GM12878 (cell line): ENCODE results near the gene GGTLC2. TPM values are rescaled to one million over a fixed set of nuclear protein-coding genes. Genes with fewer than 3 reads are reported as not detected.

Source experiments
- ATAC-seq: fragments of 200-7000 bp; cut with Tn5 transposase; 3 replicates; pipeline ENCODE4 v1.9.1; 2020; ENCODE audit warnings: mild to moderate bottlenecking, moderate library complexity
- BruUV-seq: library from RNA; stranded (reverse); fragments of 400-500 nt; replicated peaks from 2 replicates; lab custom pipeline; 2021; lab: Mats Ljungman, UMichigan
- CTCF ChIA-PET: fragments of 300-600 bp; sonication (Branson Sonifier 250); formaldehyde crosslinking; extraction: SDS; loops from one replicate; lab custom pipeline; 2021; ENCODE audit warnings: inconsistent platforms; lab: Yijun Ruan, JAX
- POLR2A ChIA-PET: fragments of 350-600 bp; formaldehyde crosslinking; extraction: SDS; loops from one replicate; lab custom pipeline; 2021; ENCODE audit warnings: inconsistent platforms; lab: Charles Lee
- RAD21 ChIA-PET: fragments of 300-600 bp; sonication (Branson Sonifier 250); formaldehyde crosslinking; loops from one replicate; lab custom pipeline; 2023; ENCODE audit warnings: antibody characterized with exemption; ENCODE audit not compliant: unreplicated experiment; lab: Charles Lee
- SMC1A ChIA-PET: fragments of 300-600 bp; sonication (Branson Sonifier 250); formaldehyde crosslinking; loops from one replicate; lab custom pipeline; 2023; ENCODE audit not compliant: unreplicated experiment, uncharacterized antibody; lab: Charles Lee
- DNase-seq: peaks from one replicate; pipeline ENCODE4 v3.0.0-alpha.2; 2011; ENCODE audit warnings: low read depth, low spot score
- FAIRE-seq: peaks from 3 replicates; lab custom pipeline; 2011; peaks lifted over from hg19 to GRCh38; lab: Jason Lieb, UNC
- H2AFZ ChIP-seq: 2 replicates; pipeline ENCODE4 v1.6.0; 2011; ENCODE audit warnings: low read depth, low read length, control low read depth; ENCODE audit not compliant: control insufficient read depth
- H3K27ac ChIP-seq: 2 replicates; pipeline ENCODE4 v1.5.1; 2011; ENCODE audit warnings: control low read depth; ENCODE audit not compliant: control insufficient read depth, insufficient read depth
- H3K27me3 ChIP-seq, 2 experiments: replicated peaks in 1 of 2; 2 replicates each; pipeline versions ENCODE4 v1.6.0 to v1.6.1; 2011; ENCODE audit warnings: low read length in 1 of 2; ENCODE audit not compliant: control insufficient read depth in 2 of 2, insufficient read depth in 2 of 2
- H3K36me3 ChIP-seq, 2 experiments: 2 replicates each; pipeline ENCODE4 v1.5.1; 2011; ENCODE audit warnings: low read length in 1 of 2; ENCODE audit not compliant: control insufficient read depth in 2 of 2, insufficient read depth in 2 of 2
- H3K4me1 ChIP-seq: 2 replicates; pipeline ENCODE4 v1.6.1; 2011; ENCODE audit warnings: mild to moderate bottlenecking, low read length, moderate library complexity, mixed read lengths; ENCODE audit not compliant: control insufficient read depth, insufficient read depth
- H3K4me2 ChIP-seq: 2 replicates; pipeline ENCODE4 v1.6.0; 2011; ENCODE audit warnings: control low read depth; ENCODE audit not compliant: control insufficient read depth, insufficient read depth
- H3K4me3 ChIP-seq: fragments of 200-600 bp; sonication (generic); 2 replicates; pipeline ENCODE4 v1.5.1; 2016
- H3K79me2 ChIP-seq: 2 replicates; pipeline ENCODE4 v1.6.0; 2011; ENCODE audit warnings: low read length; ENCODE audit not compliant: control insufficient read depth, insufficient read depth
- H3K9ac ChIP-seq: 2 replicates; pipeline ENCODE4 v1.8.0; 2011; ENCODE audit warnings: low read length, control low read depth, mixed read lengths; ENCODE audit not compliant: control insufficient read depth, insufficient read depth
- H3K9me3 ChIP-seq: replicated peaks from 3 replicates; pipeline ENCODE4 v1.5.1; 2011; ENCODE audit warnings: mild to moderate bottlenecking, low read length; ENCODE audit not compliant: control insufficient read depth, insufficient read depth
- H4K20me1 ChIP-seq: 2 replicates; pipeline ENCODE4 v1.6.0; 2011; ENCODE audit not compliant: control insufficient read depth, insufficient read depth
- DPF2 ChIP-seq: fragments of 450-650 bp; IDR thresholded peaks from 2 replicates; pipeline ENCODE4 v1.6.1; 2017; ENCODE audit warnings: mild to moderate bottlenecking
- EED ChIP-seq: sonication (generic); IDR thresholded peaks from 2 replicates; pipeline ENCODE4 v1.6.1; 2016; ENCODE audit warnings: antibody characterized with exemption, low read depth
- EP300 ChIP-seq, 2 experiments: fragments of 150-350 bp in 1 of 2; IDR thresholded peaks; 2 replicates each; pipeline ENCODE4 v1.6.1; 2011 to 2012; ENCODE audit warnings: low read depth in 2 of 2, low read length in 2 of 2, borderline replicate concordance in 1 of 2, improper control_type of control experiment in 1 of 2, inconsistent platforms in 1 of 2; ENCODE audit not compliant: control insufficient read depth in 1 of 2
- IKZF2 ChIP-seq, 2 experiments: fragments of 450-650 bp; IDR thresholded peaks; 2 replicates each; pipeline ENCODE4 v1.6.1; 2017; ENCODE audit warnings: mild to moderate bottlenecking in 2 of 2, moderate library complexity in 2 of 2
- IRF4 ChIP-seq: IDR thresholded peaks from 2 replicates; pipeline ENCODE4 v1.6.1; 2011; ENCODE audit warnings: low read depth, low read length
- MTA3 ChIP-seq: IDR thresholded peaks from 2 replicates; pipeline ENCODE4 v1.6.1; 2012; ENCODE audit warnings: low read length, inconsistent platforms, borderline replicate concordance
- RUNX3 ChIP-seq: IDR thresholded peaks from 2 replicates; pipeline ENCODE4 v1.6.1; 2012; ENCODE audit warnings: low read length, inconsistent platforms
- SPI1 ChIP-seq: IDR thresholded peaks from 2 replicates; pipeline ENCODE4 v1.6.1; 2011; ENCODE audit warnings: low read depth, mild to moderate bottlenecking, low read length, moderate library complexity, borderline replicate concordance; ENCODE audit not compliant: insufficient read depth
- SRF ChIP-seq, 2 experiments: IDR thresholded peaks; 2 replicates each; pipeline ENCODE4 v1.6.1; 2011; ENCODE audit warnings: low read depth in 2 of 2, low read length in 2 of 2, mild to moderate bottlenecking in 1 of 2, moderate library complexity in 1 of 2
- WGBS: methylation state at CpG from one replicate; pipeline ENCODE4 v1.1.6; 2016; ENCODE audit warnings: low lambda C conversion rate; ENCODE audit not compliant: insufficient replicate concordance, insufficient coverage; ENCODE audit errors: missing lambda C conversion rate; 5-methylcytosine and 5-hydroxymethylcytosine counted together
- in situ Hi-C: fragments of 300-500 bp; cut with MboI; formaldehyde crosslinking; loops from 9 replicates; pipeline ENCODE4 v1.14.3; 2018; ENCODE audit warnings: mixed read lengths
- intact Hi-C: fragments of 100-400 bp; cut with micrococcal nuclease; formaldehyde crosslinking; loops from one replicate; pipeline ENCODE4 v1.14.2; 2022; ENCODE audit not compliant: unreplicated experiment
- polyA plus RNA-seq, 11 experiments: library from polyadenylated mRNA; depleted of rRNA in 4 of 11; unstranded in 6 of 11; stranded (reverse) in 5 of 11; fragments of >200 nt; fragmentation: Nextera tagmentation in 4 of 11; fragmentation: Illumina TruSeq in 1 of 11; extraction: Ambion mirVana in 4 of 11; extraction: Trizol in 1 of 11; gene quantifications; 1 replicate in 1 of 11; 2 replicates in 10 of 11; pipeline versions ENCODE4 v1.2.1 to v1.2.3, GENCODE V29; 2011 to 2016; ENCODE audit warnings: inconsistent platforms in 2 of 11, missing spikeins in 2 of 11, low read depth in 1 of 11
- total RNA-seq, 4 experiments: library from RNA; depleted of rRNA in 3 of 4; stranded (reverse); fragments of >200 nt in 3 of 4; fragmentation: Illumina TruSeq in 1 of 4; extraction: Trizol in 1 of 4; gene quantifications; 2 replicates each; pipeline versions ENCODE4 v1.2.1 to v1.2.3, GENCODE V29; 2013 to 2021
- TF ChIP-seq, protein P1 (sequence below): fragments of 450-650 bp; IDR thresholded peaks from 2 replicates; pipeline ENCODE4 v1.6.1; 2017; ENCODE audit warnings: low read depth, mild to moderate bottlenecking, moderate library complexity
- TF ChIP-seq, protein P2 (sequence below): fragments of 450-650 bp; IDR thresholded peaks from 2 replicates; pipeline ENCODE4 v1.6.1; 2016; ENCODE audit warnings: mild to moderate bottlenecking
- TF ChIP-seq, protein P3 (sequence below): fragments of 450-650 bp; IDR thresholded peaks from 2 replicates; pipeline ENCODE4 v1.6.1; 2017; ENCODE audit warnings: mild to moderate bottlenecking, moderate library complexity
- TF ChIP-seq, protein P4 (sequence below): IDR thresholded peaks from 2 replicates; pipeline ENCODE4 v1.6.1; 2011; ENCODE audit warnings: borderline replicate concordance, low read depth, mild to moderate bottlenecking, moderate library complexity, low read length; ENCODE audit not compliant: insufficient read depth, poor library complexity, severe bottlenecking

Gene GGTLC2
- total and polyA plus RNA-seq, 10 of the 15 experiments (the other 5 are each of a cell fraction or from before 2014, with no cell fraction given), result not detected

DNA sequence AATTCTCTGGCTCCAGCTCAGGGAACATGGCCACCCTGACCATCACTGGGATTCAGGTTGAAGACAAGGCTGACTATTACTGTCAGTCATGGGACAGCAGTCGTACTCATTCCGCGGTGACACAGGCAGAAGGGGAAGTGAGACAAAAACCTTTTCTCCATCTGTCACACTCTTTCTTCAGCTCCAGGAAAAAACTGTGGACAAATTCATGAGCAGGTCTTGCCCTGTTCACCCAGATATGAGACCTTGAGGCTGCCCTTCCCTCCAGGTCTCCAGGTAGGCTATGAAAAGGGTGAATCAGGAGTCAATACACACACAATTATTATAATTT lies 39.4 kb upstream of the GGTLC2 start:
- no peak overlapping the region; the same call in 1 of the 2 replicates for H2AFZ ChIP-seq
- BruUV-seq, result no TSS peak
- in situ Hi-C loops (no loop called here), intact Hi-C loops (no loop called here)
- DNase-seq, result no peak
- WGBS, result 2% methylated on average over 3 of the region's 3 CpGs
- H4K20me1 ChIP-seq, result no peaks in the 10 kb centered on the region
- peaks cover 14% of the 10 kb centered on the region for H3K4me1 ChIP-seq
- POLR2A ChIA-PET, result interaction anchor here (1.0 kb wide), 1 partner anchor 9 kb away, joined by 3 read pairs; no protein-coding TSS in a partner anchor
- no peaks in the 10 kb centered on the region for H3K79me2 ChIP-seq
- H3K9me3 ChIP-seq, result no peaks in the 10 kb centered on the region
- H3K4me2 ChIP-seq, result peak overlapping the region; percentile 63
- peak; percentile 87 for ATAC-seq
- H3K9ac ChIP-seq, result peak overlapping the region; percentile 27; the same call in 1 of the 2 replicates
- H3K36me3 ChIP-seq, result no peaks in the 10 kb centered on the region
- FAIRE-seq, result no peak
- peak overlapping the region; percentile 68 for H3K27ac ChIP-seq
- peak overlapping the region; percentile 22; the same call in 1 of the 2 replicates for H3K4me3 ChIP-seq
- CTCF ChIA-PET, result interaction anchor here (0.6 to 3.6 kb wide), 9 partner anchors 9 to 195 kb away, joined by 3 to 10 read pairs (median 4); no protein-coding TSS in a partner anchor
- RAD21 ChIA-PET, result interaction anchor here (1.2 to 1.3 kb wide), 2 partner anchors 9 to 11 kb away, joined by 4 to 5 read pairs; no protein-coding TSS in a partner anchor
- no peaks in the 10 kb centered on the region for H3K27me3 ChIP-seq
- SMC1A ChIA-PET, result interaction anchor here (0.6 to 1.8 kb wide), 3 partner anchors 14 to 20 kb away, joined by 3 to 5 read pairs (median 4); no protein-coding TSS in a partner anchor
- TF ChIP-seq IRF4 (peak; percentile 40; the same call in 1 of the 2 replicates), RUNX3 (0 out of 2 replicates have a peak, but pooled peaks have one; percentile 6), MTA3 (no peak), SRF (IDR thresholded peaks at IDR 0.05; ENCODE audit: low read depth in 2 of 2, low read length in 2 of 2) (no peak), DPF2 (peak; percentile 45; the same call in 1 of the 2 replicates), SPI1 (peak; percentile 94), EP300 (IDR thresholded peaks at IDR 0.05; ENCODE audit: borderline replicate concordance in 1 of 2, control insufficient read depth in 1 of 2, low read depth in 2 of 2, low read length in 2 of 2) (0 out of 4 replicates have a peak, but pooled peaks of 1 of the 2 experiments have one; percentile 39), IKZF2 (IDR thresholded peaks at IDR 0.05) (peak; percentile 89 to 90), EED (peak; percentile 77)
- TF ChIP-seq, protein P1, sequence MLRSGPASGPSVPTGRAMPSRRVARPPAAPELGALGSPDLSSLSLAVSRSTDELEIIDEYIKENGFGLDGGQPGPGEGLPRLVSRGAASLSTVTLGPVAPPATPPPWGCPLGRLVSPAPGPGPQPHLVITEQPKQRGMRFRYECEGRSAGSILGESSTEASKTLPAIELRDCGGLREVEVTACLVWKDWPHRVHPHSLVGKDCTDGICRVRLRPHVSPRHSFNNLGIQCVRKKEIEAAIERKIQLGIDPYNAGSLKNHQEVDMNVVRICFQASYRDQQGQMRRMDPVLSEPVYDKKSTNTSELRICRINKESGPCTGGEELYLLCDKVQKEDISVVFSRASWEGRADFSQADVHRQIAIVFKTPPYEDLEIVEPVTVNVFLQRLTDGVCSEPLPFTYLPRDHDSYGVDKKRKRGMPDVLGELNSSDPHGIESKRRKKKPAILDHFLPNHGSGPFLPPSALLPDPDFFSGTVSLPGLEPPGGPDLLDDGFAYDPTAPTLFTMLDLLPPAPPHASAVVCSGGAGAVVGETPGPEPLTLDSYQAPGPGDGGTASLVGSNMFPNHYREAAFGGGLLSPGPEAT, result peak; percentile 62; the same call in 1 of the 2 replicates
- TF ChIP-seq, protein P2, sequence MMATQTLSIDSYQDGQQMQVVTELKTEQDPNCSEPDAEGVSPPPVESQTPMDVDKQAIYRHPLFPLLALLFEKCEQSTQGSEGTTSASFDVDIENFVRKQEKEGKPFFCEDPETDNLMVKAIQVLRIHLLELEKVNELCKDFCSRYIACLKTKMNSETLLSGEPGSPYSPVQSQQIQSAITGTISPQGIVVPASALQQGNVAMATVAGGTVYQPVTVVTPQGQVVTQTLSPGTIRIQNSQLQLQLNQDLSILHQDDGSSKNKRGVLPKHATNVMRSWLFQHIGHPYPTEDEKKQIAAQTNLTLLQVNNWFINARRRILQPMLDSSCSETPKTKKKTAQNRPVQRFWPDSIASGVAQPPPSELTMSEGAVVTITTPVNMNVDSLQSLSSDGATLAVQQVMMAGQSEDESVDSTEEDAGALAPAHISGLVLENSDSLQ, result peak; percentile 82
- TF ChIP-seq, protein P3, sequence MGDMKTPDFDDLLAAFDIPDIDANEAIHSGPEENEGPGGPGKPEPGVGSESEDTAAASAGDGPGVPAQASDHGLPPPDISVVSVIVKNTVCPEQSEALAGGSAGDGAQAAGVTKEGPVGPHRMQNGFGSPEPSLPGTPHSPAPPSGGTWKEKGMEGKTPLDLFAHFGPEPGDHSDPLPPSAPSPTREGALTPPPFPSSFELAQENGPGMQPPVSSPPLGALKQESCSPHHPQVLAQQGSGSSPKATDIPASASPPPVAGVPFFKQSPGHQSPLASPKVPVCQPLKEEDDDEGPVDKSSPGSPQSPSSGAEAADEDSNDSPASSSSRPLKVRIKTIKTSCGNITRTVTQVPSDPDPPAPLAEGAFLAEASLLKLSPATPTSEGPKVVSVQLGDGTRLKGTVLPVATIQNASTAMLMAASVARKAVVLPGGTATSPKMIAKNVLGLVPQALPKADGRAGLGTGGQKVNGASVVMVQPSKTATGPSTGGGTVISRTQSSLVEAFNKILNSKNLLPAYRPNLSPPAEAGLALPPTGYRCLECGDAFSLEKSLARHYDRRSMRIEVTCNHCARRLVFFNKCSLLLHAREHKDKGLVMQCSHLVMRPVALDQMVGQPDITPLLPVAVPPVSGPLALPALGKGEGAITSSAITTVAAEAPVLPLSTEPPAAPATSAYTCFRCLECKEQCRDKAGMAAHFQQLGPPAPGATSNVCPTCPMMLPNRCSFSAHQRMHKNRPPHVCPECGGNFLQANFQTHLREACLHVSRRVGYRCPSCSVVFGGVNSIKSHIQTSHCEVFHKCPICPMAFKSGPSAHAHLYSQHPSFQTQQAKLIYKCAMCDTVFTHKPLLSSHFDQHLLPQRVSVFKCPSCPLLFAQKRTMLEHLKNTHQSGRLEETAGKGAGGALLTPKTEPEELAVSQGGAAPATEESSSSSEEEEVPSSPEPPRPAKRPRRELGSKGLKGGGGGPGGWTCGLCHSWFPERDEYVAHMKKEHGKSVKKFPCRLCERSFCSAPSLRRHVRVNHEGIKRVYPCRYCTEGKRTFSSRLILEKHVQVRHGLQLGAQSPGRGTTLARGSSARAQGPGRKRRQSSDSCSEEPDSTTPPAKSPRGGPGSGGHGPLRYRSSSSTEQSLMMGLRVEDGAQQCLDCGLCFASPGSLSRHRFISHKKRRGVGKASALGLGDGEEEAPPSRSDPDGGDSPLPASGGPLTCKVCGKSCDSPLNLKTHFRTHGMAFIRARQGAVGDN, result peak; percentile 24; the same call in 1 of the 2 replicates
- TF ChIP-seq, protein P4, sequence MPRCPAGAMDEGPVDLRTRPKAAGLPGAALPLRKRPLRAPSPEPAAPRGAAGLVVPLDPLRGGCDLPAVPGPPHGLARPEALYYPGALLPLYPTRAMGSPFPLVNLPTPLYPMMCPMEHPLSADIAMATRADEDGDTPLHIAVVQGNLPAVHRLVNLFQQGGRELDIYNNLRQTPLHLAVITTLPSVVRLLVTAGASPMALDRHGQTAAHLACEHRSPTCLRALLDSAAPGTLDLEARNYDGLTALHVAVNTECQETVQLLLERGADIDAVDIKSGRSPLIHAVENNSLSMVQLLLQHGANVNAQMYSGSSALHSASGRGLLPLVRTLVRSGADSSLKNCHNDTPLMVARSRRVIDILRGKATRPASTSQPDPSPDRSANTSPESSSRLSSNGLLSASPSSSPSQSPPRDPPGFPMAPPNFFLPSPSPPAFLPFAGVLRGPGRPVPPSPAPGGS, result no peak
